ENCODE results near the gene TBX21. TPM values are rescaled to one million over a fixed set of nuclear protein-coding genes. Genes with fewer than 3 reads are reported as not detected.

TBX21 gene
- total and polyA plus RNA-seq, 10 of the 15 experiments (the other 5 are each of a cell fraction or from before 2014, with no cell fraction given), result 0.63 to 9.6 (median 5.0) TPM

DNA sequence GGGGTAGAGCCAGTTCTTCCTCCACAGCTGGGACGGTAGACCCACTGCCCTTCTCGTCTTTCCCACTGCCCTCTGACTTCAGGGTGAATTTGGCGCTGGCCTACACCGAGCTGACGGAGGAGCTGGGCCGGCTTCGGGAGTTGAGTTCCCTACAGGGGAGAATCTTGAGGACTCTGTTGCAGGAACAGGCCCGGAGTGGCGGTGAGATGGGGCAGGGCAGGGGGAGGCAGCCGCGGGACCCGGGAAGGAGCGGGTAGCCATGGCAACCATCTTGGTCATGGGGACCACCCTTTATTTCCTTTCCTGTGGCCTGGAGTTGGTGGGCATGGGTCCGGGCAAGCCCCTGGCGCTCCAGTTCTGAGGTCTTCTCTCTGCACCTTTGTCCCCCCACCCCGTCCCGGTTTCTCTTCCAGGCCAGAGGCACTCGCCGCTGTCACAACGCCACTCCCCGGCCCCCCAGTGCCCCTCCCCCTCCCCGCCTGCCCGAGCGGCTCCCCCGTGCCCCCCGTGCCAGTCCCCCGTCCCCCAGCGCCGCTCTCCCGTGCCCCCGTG is 24.6 kb upstream of the TBX21 start:
- Histone ChIP-seq H3K9ac (ENCODE audit: control insufficient read depth, insufficient read depth, low read length) (no peak overlapping the region), H3K4me2 (ENCODE audit: control insufficient read depth, insufficient read depth) (no peak overlapping the region), H3K9me3 (replicated peaks; ENCODE audit: control insufficient read depth, insufficient read depth, low read length) (no peaks in the 10 kb centered on the region), H3K4me3 (no peak overlapping the region), H3K36me3 (ENCODE audit: control insufficient read depth in 2 of 2, insufficient read depth in 2 of 2, low read length in 1 of 2) (no peaks in the 10 kb centered on the region), H3K79me2 (ENCODE audit: control insufficient read depth, insufficient read depth, low read length) (no peaks in the 10 kb centered on the region), H3K27ac (ENCODE audit: control insufficient read depth, insufficient read depth) (no peak overlapping the region), H4K20me1 (ENCODE audit: control insufficient read depth, insufficient read depth) (no peaks in the 10 kb centered on the region), H2AFZ (ENCODE audit: control insufficient read depth, low read depth, low read length) (no peak overlapping the region), H3K4me1 (ENCODE audit: control insufficient read depth, insufficient read depth, low read length) (peaks cover 36% of the 10 kb centered on the region), H3K27me3 (replicated peaks in 1 of 2; ENCODE audit: control insufficient read depth in 2 of 2, insufficient read depth in 2 of 2, low read length in 1 of 2) (no peaks in the 10 kb centered on the region; a peak in 1 of 4 replicates)
- intact Hi-C loops (cut with micrococcal nuclease; ENCODE audit: unreplicated experiment), result no loop called here
- no peak for DNase-seq (ENCODE audit: low read depth, low spot score)
- ChIA-PET SMC1A (ENCODE audit: uncharacterized antibody, unreplicated experiment) (interaction anchor here (1.1 to 2.4 kb wide), 2 partner anchors 10 to 28 kb away, joined by 4 to 9 read pairs; no protein-coding TSS in a partner anchor), CTCF (interaction anchor here (0.5 to 2.7 kb wide), 4 partner anchors 9 to 345 kb away, joined by 3 to 14 read pairs (median 5); no protein-coding TSS in a partner anchor), RAD21 (ENCODE audit: unreplicated experiment) (interaction anchor here (1.0 to 2.3 kb wide), 5 partner anchors 8 to 23 kb away, joined by 3 to 6 read pairs (median 5); no protein-coding TSS in a partner anchor), POLR2A (interaction anchor here (0.6 to 1.8 kb wide), 3 partner anchors 9 to 28 kb away, joined by 3 to 7 read pairs (median 3); no protein-coding TSS in a partner anchor)
- WGBS (ENCODE audit: insufficient coverage, insufficient replicate concordance, low lambda C conversion rate, missing lambda C conversion rate), result 88% methylated on average over 11 of the region's 31 CpGs
- no peak for FAIRE-seq
- no TSS peak for BruUV-seq (replicated peaks)
- in situ Hi-C loops (cut with MboI), result no loop called here
- no peak for ATAC-seq
- TF ChIP-seq BRCA1 (IDR thresholded peaks at IDR 0.05; ENCODE audit: low read depth, low read length) (no peak), EGR1 (IDR thresholded peaks at IDR 0.05; ENCODE audit: borderline replicate concordance in 1 of 2, low read depth in 2 of 2, low read length in 2 of 2) (no peak), CREM (IDR thresholded peaks at IDR 0.05; ENCODE audit: low read depth) (no peak), CBX3 (IDR thresholded peaks at IDR 0.05; ENCODE audit: borderline replicate concordance, low read depth) (no peak), BACH1 (IDR thresholded peaks at IDR 0.05; ENCODE audit: borderline replicate concordance) (no peak), SP1 (IDR thresholded peaks at IDR 0.05; ENCODE audit: low read depth, low read length) (no peak), JUND (IDR thresholded peaks at IDR 0.05; ENCODE audit: low read depth, low read length) (no peak), ELK1 (IDR thresholded peaks at IDR 0.05; ENCODE audit: low read depth, low read length) (no peak), HDAC6 (IDR thresholded peaks at IDR 0.05; ENCODE audit: unreplicated experiment) (no peak), ZNF622 (IDR thresholded peaks at IDR 0.05) (no peak), NR2C1 (IDR thresholded peaks at IDR 0.05) (no peak), HDAC2 (IDR thresholded peaks at IDR 0.05) (no peak), FOXK2 (IDR thresholded peaks at IDR 0.05) (no peak), RELB (IDR thresholded peaks at IDR 0.05; ENCODE audit: low read depth) (no peak)
- TF ChIP-seq, protein P1, sequence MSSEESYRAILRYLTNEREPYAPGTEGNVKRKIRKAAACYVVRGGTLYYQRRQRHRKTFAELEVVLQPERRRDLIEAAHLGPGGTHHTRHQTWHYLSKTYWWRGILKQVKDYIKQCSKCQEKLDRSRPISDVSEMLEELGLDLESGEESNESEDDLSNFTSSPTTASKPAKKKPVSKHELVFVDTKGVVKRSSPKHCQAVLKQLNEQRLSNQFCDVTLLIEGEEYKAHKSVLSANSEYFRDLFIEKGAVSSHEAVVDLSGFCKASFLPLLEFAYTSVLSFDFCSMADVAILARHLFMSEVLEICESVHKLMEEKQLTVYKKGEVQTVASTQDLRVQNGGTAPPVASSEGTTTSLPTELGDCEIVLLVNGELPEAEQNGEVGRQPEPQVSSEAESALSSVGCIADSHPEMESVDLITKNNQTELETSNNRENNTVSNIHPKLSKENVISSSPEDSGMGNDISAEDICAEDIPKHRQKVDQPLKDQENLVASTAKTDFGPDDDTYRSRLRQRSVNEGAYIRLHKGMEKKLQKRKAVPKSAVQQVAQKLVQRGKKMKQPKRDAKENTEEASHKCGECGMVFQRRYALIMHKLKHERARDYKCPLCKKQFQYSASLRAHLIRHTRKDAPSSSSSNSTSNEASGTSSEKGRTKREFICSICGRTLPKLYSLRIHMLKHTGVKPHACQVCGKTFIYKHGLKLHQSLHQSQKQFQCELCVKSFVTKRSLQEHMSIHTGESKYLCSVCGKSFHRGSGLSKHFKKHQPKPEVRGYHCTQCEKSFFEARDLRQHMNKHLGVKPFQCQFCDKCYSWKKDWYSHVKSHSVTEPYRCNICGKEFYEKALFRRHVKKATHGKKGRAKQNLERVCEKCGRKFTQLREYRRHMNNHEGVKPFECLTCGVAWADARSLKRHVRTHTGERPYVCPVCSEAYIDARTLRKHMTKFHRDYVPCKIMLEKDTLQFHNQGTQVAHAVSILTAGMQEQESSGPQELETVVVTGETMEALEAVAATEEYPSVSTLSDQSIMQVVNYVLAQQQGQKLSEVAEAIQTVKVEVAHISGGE (CRISPR knock-in tag; IDR thresholded peaks at IDR 0.05), result no peak

Data from GM12878 (cell line).